Dendritic cell treated with granulocyte-macrophage colony-stimulating factor and Interleukin-4, amounts not matched to agents 40 ng/mL and 50 ng/mL, for 4 days (primary cell): Measurements from ENCODE around the gene KIRREL3.

Experiments used
- H3K27ac Mint-ChIP-seq: one replicate; pipeline ENCODE4 v1.8.0; 2022; ENCODE audit warnings: mild to moderate bottlenecking, mixed read lengths
- H3K27me3 Mint-ChIP-seq: one replicate; pipeline ENCODE4 v1.8.0; 2022; ENCODE audit warnings: mild to moderate bottlenecking, mixed read lengths
- H3K36me3 Mint-ChIP-seq: one replicate; pipeline ENCODE4 v1.8.0; 2022; ENCODE audit warnings: low read depth, mixed read lengths
- H3K4me1 Mint-ChIP-seq: one replicate; pipeline ENCODE4 v1.8.0; 2022; ENCODE audit warnings: low read depth, mixed read lengths
- H3K4me3 Mint-ChIP-seq: one replicate; pipeline ENCODE4 v1.8.0; 2022; ENCODE audit warnings: mild to moderate bottlenecking, moderate library complexity, mixed read lengths
- H3K9me3 Mint-ChIP-seq: one replicate; pipeline ENCODE4 v1.8.0; 2022; ENCODE audit warnings: mixed read lengths
- intact Hi-C: fragments of 100-400 bp; cut with micrococcal nuclease; formaldehyde crosslinking; loops from one replicate; pipeline ENCODE4 v1.15.0; 2022

KIRREL3 gene

DNA sequence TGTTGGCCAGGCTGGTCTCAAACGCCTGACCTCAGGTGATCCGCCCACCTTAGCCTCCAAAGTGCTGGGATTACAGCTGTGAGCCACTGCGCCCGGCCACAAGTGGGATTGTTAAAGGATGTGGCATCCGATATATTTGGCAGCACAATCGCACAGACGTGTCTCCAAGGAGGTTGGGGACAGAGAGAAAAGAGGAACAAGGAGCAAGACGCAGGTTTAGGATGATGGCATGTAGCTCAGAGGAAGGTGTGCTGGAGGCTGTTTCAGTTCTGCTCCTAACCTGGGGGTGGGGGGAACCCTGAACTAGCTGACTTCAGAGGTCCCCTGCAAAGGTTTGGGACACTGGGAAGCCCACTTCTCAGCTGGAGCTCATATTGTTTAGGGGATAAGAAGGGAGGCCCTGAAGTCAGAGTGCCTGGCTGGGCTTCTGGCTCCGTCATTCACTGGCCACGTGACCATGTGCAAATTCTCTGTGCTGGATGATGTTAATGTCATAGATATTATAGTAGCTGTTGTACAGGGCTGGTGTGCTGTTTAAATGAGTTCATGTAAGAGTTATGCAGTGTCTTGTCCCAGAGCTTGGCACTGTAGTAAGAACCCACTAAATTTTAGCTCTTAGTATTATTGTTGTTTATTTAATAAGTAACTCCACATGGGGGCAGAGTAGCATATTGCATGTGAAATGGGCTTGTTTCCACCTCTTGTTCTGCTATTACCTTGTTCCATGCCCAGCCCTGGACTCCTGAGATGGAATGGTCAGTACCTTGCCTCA lies 515.4 kb downstream of the KIRREL3 start:
- no peak overlapping the region for H3K4me3 Mint-ChIP-seq
- H3K27ac Mint-ChIP-seq = no peak overlapping the region
- H3K9me3 Mint-ChIP-seq = no peaks in the 10 kb centered on the region
- H3K27me3 Mint-ChIP-seq = no peaks in the 10 kb centered on the region
- intact Hi-C loops = no loop called here
- H3K36me3 Mint-ChIP-seq = no peaks in the 10 kb centered on the region
- peaks cover 6% of the 10 kb centered on the region for H3K4me1 Mint-ChIP-seq

- Mint-ChIP-seq H3K36me3 (no peaks in the 10 kb centered on the region), H3K27ac (no peak overlapping the region), H3K4me3 (no peak overlapping the region), H3K9me3 (no peaks in the 10 kb centered on the region), H3K27me3 (no peaks in the 10 kb centered on the region), H3K4me1 (peaks cover 6% of the 10 kb centered on the region)
- intact Hi-C loops = no loop called here
These were observed 516.3 kb downstream of the KIRREL3 start for GRCh38 chr11:126484266-126484665.

DNA sequence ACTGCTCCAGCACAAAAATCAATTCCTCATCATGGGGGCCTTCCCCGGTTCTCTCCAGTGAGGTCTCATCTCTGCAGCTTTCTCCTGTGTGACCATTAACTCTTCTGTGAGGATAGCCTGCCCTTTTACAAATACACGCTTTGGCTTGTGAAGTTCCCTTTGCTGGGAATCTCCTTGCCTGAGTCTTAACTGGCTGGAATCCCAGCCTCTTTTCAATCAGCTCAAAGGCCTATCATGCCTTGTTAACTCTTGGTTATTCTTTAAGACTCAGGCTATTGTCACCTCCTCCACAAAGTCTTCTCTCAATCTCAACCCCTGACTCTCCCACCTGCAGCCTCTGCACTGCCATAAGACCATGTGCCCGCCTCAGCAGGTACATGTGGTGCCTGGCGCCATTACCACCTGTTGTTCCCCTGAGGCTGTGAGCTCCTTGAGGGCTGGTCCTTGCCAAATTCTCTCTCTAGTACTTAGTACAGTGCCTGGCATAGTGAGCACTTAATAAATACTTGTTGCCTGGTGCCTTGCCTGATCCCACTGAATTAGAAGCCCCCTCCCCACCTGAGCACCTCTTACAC lies 516.9 kb downstream of the KIRREL3 start:
- H3K27me3 Mint-ChIP-seq = no peaks in the 10 kb centered on the region
- no peak overlapping the region for H3K4me3 Mint-ChIP-seq
- no peak overlapping the region for H3K27ac Mint-ChIP-seq
- peaks cover 6% of the 10 kb centered on the region for H3K4me1 Mint-ChIP-seq
- intact Hi-C loops = no loop called here
- no peaks in the 10 kb centered on the region for H3K9me3 Mint-ChIP-seq
- no peaks in the 10 kb centered on the region for H3K36me3 Mint-ChIP-seq

DNA sequence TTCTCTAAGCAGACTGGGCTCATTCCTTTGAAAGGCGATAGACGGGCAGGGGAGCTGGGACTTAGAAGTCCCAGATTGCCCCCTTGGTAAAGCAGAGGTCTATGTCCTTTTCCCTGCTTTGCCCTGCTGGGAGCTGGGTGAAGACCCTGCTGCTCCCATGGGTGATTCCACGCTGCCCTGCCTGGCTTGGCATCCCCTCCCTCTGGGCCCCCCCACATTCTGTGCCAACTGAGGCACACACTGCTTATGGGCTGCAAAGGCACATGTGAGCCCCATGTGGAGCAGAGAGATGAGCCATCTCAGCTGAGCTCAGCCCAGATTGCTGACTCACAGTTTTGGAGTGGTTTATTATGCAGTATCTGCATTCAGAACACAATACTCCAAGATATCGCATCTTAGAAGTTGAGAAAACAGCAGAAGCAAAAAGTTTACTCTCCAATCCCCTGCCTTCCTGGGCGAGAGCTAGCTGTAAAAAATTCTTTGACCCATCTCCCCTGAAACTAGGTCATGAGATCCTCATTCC lies 517.9 kb downstream of the KIRREL3 start:
- no peaks in the 10 kb centered on the region for H3K36me3 Mint-ChIP-seq
- H3K27me3 Mint-ChIP-seq = no peaks in the 10 kb centered on the region
- no peak overlapping the region for H3K4me3 Mint-ChIP-seq
- intact Hi-C loops = no loop called here
- no peaks in the 10 kb centered on the region for H3K9me3 Mint-ChIP-seq
- H3K4me1 Mint-ChIP-seq = peaks cover 16% of the 10 kb centered on the region
- H3K27ac Mint-ChIP-seq = no peak overlapping the region

- peaks cover 16% of the 10 kb centered on the region for H3K4me1 Mint-ChIP-seq
- no peaks in the 10 kb centered on the region for H3K9me3 Mint-ChIP-seq
- intact Hi-C loops = no loop called here
- H3K27ac Mint-ChIP-seq = no peak overlapping the region
- H3K27me3 Mint-ChIP-seq = no peaks in the 10 kb centered on the region
- no peaks in the 10 kb centered on the region for H3K36me3 Mint-ChIP-seq
- no peak overlapping the region for H3K4me3 Mint-ChIP-seq
These were observed 519.3 kb downstream of the KIRREL3 start for GRCh38 chr11:126481303-126481680.

- H3K4me1 Mint-ChIP-seq = peaks cover 16% of the 10 kb centered on the region
- intact Hi-C loops = loop anchor here (1.0 kb wide), 2 partner anchors 39 to 170 kb away; no protein-coding TSS in a partner anchor
- H3K27me3 Mint-ChIP-seq = no peaks in the 10 kb centered on the region
- peak overlapping the region; percentile 27 for H3K4me3 Mint-ChIP-seq
- H3K27ac Mint-ChIP-seq = peak overlapping the region; percentile 54
- no peaks in the 10 kb centered on the region for H3K9me3 Mint-ChIP-seq
- H3K36me3 Mint-ChIP-seq = no peaks in the 10 kb centered on the region
These were observed 519.9 kb downstream of the KIRREL3 start for GRCh38 chr11:126480410-126481302.

- Mint-ChIP-seq H3K27ac (no peak overlapping the region), H3K36me3 (no peaks in the 10 kb centered on the region), H3K4me1 (peaks cover 16% of the 10 kb centered on the region), H3K27me3 (no peaks in the 10 kb centered on the region), H3K4me3 (no peak overlapping the region), H3K9me3 (no peaks in the 10 kb centered on the region)
- intact Hi-C loops = loop anchor here (1.0 kb wide), 2 partner anchors 39 to 170 kb away; no protein-coding TSS in a partner anchor
These were observed 520.6 kb downstream of the KIRREL3 start for GRCh38 chr11:126480015-126480409.

DNA sequence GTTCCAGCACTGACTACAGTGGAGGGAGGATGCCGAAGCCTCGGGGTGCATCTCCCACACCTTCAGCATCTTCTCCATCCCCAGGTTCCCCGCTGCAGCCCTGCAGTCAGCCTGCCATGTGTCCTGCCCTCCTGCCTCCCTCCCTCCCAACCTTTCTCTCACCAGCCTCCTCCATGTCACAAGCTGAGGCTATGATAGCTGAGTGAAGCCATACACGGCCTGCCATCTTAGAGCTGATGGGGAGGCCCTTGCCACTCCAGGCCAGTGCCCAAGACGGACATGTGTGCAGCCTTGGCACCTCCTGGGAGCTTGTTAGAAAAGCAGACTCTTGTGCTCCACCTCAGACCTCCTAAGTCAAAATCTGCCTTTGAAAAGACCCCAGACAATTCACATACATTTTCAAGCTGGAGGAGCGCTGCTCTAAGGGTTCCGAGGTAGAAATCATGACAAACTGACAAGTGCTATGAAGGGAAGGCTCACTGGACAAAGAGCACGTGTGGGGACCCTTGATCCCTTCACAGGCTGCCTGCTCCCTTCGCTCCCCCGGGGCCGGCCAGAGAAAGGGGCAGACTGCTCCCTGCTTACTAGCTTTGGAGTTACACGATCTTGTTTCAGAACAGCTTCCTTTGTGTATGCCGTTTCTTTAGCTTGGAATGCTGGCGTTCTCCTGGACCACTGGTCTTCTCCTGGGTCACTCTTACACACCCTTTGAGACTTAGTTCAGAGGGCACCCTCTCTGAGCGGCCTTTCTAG lies 521.2 kb downstream of the KIRREL3 start:
- intact Hi-C loops = no loop called here
- H3K36me3 Mint-ChIP-seq = no peaks in the 10 kb centered on the region
- H3K4me3 Mint-ChIP-seq = no peak overlapping the region
- peaks cover 16% of the 10 kb centered on the region for H3K4me1 Mint-ChIP-seq
- no peaks in the 10 kb centered on the region for H3K27me3 Mint-ChIP-seq
- no peaks in the 10 kb centered on the region for H3K9me3 Mint-ChIP-seq
- H3K27ac Mint-ChIP-seq = no peak overlapping the region

GRCh38 chr11:126478466-126478865 lies 522.1 kb downstream of the KIRREL3 start:
- intact Hi-C loops = no loop called here
- H3K4me1 Mint-ChIP-seq = peaks cover 16% of the 10 kb centered on the region
- H3K27me3 Mint-ChIP-seq = no peaks in the 10 kb centered on the region
- H3K27ac Mint-ChIP-seq = no peak overlapping the region
- no peak overlapping the region for H3K4me3 Mint-ChIP-seq
- no peaks in the 10 kb centered on the region for H3K36me3 Mint-ChIP-seq
- no peaks in the 10 kb centered on the region for H3K9me3 Mint-ChIP-seq

DNA sequence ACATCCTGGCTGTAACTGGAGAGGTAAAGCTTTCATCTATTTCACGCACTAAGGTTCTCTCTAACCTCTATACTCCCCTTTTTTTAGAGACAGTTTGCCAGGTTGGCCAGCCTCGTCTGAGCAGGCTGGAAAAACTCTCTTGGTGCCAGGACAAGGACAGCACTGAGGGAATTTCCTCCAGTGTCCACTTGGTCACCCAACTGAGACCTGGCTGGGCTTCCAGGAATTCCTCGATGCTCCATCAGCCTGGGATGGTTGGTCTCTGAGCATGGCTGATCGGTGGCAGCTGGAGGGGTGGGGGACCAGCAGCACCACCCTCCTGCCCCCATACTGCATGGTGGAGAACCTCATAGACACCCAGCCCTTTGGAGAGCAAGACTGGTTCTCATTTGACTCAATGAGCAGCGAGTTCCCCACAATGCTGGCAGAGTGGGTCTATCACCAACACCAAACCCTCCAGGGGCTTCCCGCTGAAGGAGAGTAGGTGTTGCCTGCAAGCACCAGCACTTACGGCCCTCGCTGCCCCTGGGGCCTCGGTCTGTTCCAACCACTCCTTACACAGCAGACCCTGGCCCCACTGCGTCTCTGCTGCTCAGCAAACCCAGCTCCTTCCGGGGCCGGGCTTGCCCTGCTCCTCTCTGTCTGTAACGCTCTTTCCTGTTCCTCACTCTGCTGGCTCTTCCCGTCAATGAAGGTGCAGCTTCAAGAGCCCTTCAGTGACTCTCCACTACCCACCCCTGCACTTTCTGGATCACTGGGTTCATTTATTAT lies 522.9 kb downstream of the KIRREL3 start:
- no peaks in the 10 kb centered on the region for H3K36me3 Mint-ChIP-seq
- H3K9me3 Mint-ChIP-seq = no peaks in the 10 kb centered on the region
- no peaks in the 10 kb centered on the region for H3K27me3 Mint-ChIP-seq
- peak overlapping the region; percentile 51 for H3K27ac Mint-ChIP-seq
- H3K4me3 Mint-ChIP-seq = no peak overlapping the region
- H3K4me1 Mint-ChIP-seq = peaks cover 16% of the 10 kb centered on the region
- intact Hi-C loops = no loop called here

- Mint-ChIP-seq H3K4me3 (no peak overlapping the region), H3K27me3 (no peaks in the 10 kb centered on the region), H3K4me1 (peaks cover 16% of the 10 kb centered on the region), H3K27ac (no peak overlapping the region), H3K36me3 (no peaks in the 10 kb centered on the region), H3K9me3 (no peaks in the 10 kb centered on the region)
- intact Hi-C loops = no loop called here
These were observed 523.6 kb downstream of the KIRREL3 start for GRCh38 chr11:126476977-126477376.

- Mint-ChIP-seq H3K9me3 (no peaks in the 10 kb centered on the region), H3K4me3 (no peak overlapping the region), H3K36me3 (no peaks in the 10 kb centered on the region), H3K27ac (no peak overlapping the region), H3K27me3 (no peaks in the 10 kb centered on the region), H3K4me1 (peaks cover 16% of the 10 kb centered on the region)
- intact Hi-C loops = no loop called here
These were observed 524.2 kb downstream of the KIRREL3 start for GRCh38 chr11:126476266-126476924.
